Uterus (tissue), 4 donors: Measurements from ENCODE around the gene NDUFB11. TPM values are rescaled to one million over a fixed set of nuclear protein-coding genes. Genes with fewer than 3 reads are reported as not detected.

Source experiments
- DNase-seq, 2 donors: peaks; one replicate each; pipeline ENCODE4 v3.0.0-alpha.2; 2019 to 2020
- H3K27ac ChIP-seq, 2 donors: fragments of 200-600 bp; sonication (generic); 1 replicate in 1 of 2; 2 replicates in 1 of 2; pipeline ENCODE4 v1.5.1; 2016 to 2018
- H3K27me3 ChIP-seq, 2 donors: fragments of 200-600 bp; sonication (generic); one replicate each; pipeline ENCODE4 v1.5.1; 2018 to 2019; ENCODE audit warnings: control low read depth in 1 of 2
- H3K36me3 ChIP-seq, 2 donors: fragments of 200-600 bp; sonication (generic); one replicate each; pipeline ENCODE4 v1.5.1; 2019; ENCODE audit warnings: control low read depth in 1 of 2
- H3K4me1 ChIP-seq, 2 donors: fragments of 200-600 bp; sonication (generic); one replicate each; pipeline ENCODE4 v1.5.1; 2018 to 2019; ENCODE audit warnings: control low read depth in 1 of 2
- H3K4me3 ChIP-seq, 2 donors: fragments of 200-600 bp; sonication (generic); 1 replicate in 1 of 2; 2 replicates in 1 of 2; pipeline ENCODE4 v1.5.1; 2018 to 2019; ENCODE audit warnings: mild to moderate bottlenecking in 1 of 2
- H3K9me3 ChIP-seq, 2 donors: fragments of 200-600 bp; sonication (generic); one replicate each; pipeline ENCODE4 v1.5.1; 2019; ENCODE audit warnings: control low read depth in 1 of 2
- POLR2A ChIP-seq, 2 donors: fragments of 450-650 bp; IDR thresholded peaks; one replicate each; pipeline ENCODE4 v1.6.1; 2016; ENCODE audit warnings: antibody characterized with exemption in 2 of 2, mild to moderate bottlenecking in 1 of 2, moderate library complexity in 1 of 2
- intact Hi-C: fragments of 100-400 bp; cut with DNase I; formaldehyde crosslinking; loops from one replicate; pipeline ENCODE4 v1.15.1; 2023; ENCODE audit warnings: low total_unique reads
- total RNA-seq, 4 donors: library from RNA; depleted of rRNA in 3 of 4; stranded (reverse); fragments of >200 nt in 3 of 4; gene quantifications; one replicate each; pipeline versions ENCODE4 v1.1.0 to v1.2.4, GENCODE V29; 2014 to 2023
- TF ChIP-seq, protein P1 (sequence below), 4 experiments: fragments of 200-600 bp in 2 of 4; fragments of 450-650 bp in 2 of 4; sonication (generic) in 2 of 4; IDR thresholded peaks; one replicate each; pipeline ENCODE4 v1.5.1; 2016 to 2019; ENCODE audit warnings: antibody characterized with exemption in 4 of 4, mild to moderate bottlenecking in 2 of 4, moderate library complexity in 1 of 4
- donor health status: DM: yes; HTN: yes; CAD: no.

Gene NDUFB11
- total RNA-seq, 4 donors from 2014 or later = 28.6 to 42.6 (median 35.5) TPM

DNA sequence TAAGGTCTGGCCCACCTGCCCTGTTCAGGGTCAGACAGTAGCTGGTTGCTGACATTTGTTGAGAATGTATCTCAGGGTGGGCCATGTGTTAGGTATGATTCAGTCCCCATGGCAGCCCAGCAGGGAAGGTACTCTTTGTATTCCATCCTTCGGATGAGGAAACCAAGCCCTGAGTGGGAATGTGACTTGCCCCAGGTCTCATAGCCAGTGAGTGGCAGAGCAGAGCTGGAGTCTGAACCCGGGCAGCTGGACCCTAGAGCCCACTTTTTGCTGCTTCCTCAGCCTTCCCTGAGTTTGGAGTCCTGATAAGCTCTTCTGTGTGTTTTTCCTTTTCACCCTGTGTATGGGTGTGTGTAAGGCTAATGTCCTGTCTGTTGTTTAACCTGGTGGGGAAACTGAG is 27.5 kb upstream of the NDUFB11 start:
- no peaks in the 10 kb centered on the region for H3K27me3 ChIP-seq
- DNase-seq = no peak
- no peaks in the 10 kb centered on the region for H3K36me3 ChIP-seq
- no peak for TF ChIP-seq POLR2A (IDR thresholded peaks at IDR 0.05)
- TF ChIP-seq, protein P1, sequence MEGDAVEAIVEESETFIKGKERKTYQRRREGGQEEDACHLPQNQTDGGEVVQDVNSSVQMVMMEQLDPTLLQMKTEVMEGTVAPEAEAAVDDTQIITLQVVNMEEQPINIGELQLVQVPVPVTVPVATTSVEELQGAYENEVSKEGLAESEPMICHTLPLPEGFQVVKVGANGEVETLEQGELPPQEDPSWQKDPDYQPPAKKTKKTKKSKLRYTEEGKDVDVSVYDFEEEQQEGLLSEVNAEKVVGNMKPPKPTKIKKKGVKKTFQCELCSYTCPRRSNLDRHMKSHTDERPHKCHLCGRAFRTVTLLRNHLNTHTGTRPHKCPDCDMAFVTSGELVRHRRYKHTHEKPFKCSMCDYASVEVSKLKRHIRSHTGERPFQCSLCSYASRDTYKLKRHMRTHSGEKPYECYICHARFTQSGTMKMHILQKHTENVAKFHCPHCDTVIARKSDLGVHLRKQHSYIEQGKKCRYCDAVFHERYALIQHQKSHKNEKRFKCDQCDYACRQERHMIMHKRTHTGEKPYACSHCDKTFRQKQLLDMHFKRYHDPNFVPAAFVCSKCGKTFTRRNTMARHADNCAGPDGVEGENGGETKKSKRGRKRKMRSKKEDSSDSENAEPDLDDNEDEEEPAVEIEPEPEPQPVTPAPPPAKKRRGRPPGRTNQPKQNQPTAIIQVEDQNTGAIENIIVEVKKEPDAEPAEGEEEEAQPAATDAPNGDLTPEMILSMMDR (IDR thresholded peaks at IDR 0.05) = no peak
- no peak overlapping the region for H3K27ac ChIP-seq
- no peaks in the 10 kb centered on the region for H3K4me1 ChIP-seq
- intact Hi-C loops = no loop called here
- H3K9me3 ChIP-seq = no peaks in the 10 kb centered on the region
- no peak overlapping the region for H3K4me3 ChIP-seq

DNA sequence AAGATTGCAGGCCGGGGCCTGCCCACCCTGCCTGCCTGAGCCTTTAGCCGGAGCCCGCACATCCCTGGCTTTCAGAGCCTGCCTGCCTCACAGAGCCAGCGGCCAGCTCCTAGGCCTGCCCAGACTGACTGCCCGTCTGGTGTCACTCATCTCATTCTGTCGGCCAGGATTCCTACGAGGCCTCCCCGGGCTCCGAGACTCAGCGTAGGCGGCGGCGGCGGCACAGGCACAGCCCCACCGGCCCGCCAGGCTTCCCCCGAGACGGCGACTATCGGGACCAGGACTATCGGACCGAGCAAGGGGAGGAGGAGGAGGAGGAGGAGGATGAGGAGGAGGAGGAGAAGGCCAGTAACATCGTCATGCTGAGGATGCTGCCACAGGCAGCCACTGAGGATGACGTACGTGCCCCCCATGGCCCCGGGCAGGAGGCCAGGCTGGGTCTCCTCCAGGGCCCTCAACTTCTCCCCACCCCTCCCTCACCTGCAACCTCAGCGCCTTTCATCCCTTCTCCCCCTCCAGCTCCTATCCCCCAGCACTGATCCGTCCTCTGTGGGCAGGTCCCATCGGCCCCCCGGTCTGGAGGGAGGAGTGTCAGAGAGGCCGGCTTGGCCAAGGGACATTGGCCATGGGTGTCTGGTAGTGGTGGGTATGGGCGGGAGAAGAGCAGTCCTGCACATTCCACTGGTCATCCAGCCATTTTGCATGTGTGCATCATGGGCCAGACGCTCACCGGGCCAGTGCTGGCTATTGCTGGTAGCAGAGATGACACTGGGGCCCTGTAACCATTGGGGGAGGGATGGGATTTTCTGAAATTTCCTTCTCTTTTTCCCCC is 26.6 kb upstream of the NDUFB11 start:
- Histone ChIP-seq H3K4me3 (no peak overlapping the region), H3K9me3 (no peaks in the 10 kb centered on the region), H3K27ac (no peak overlapping the region), H3K27me3 (no peaks in the 10 kb centered on the region), H3K36me3 (no peaks in the 10 kb centered on the region), H3K4me1 (no peaks in the 10 kb centered on the region)
- peak in 1 of 2 donors; percentile 10 for DNase-seq
- intact Hi-C loops = no loop called here
- TF ChIP-seq, protein P1 (IDR thresholded peaks at IDR 0.05) = no peak
- no peak for TF ChIP-seq POLR2A (IDR thresholded peaks at IDR 0.05)

DNA sequence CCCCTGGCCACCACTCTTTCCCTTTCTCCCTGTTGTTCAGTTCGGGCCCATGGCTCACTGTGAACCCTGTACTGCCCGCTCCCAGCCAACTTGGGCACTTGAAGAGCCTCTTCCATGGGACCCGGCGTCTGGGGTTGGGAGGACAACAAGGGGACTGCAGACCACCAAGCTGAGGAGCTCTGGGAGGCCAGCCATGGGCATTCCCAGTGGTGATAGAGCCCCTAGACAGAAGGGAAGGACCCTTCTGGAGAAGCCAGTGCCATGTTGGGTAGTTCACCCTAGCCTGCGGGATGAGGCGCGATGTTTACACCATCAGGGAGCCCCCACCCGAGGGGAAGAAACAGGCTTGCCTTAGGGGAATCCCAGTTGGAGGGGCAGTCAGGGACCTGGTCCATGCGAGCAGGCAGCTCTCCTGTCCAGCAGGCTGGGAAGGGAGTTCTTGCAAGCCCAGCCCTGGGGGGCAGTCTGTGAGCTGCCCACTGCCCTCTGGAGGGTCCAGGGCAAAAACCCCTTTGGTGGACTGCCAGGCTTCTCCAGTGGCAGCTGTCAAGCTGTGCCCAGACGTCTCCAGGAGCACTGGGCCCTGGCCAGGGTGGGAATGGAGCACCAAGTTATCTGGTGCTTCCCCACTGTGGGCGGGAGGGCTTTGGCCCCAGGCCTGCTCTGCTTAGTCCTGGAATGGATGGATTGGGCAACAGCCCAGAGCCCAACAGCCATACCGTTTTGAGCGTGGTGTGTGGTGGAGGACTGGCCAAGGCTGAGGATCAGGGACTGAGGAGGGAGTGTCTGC is 25.4 kb upstream of the NDUFB11 start:
- peak; percentile 11 to 18 for DNase-seq
- H3K27ac ChIP-seq = no peak overlapping the region
- no peaks in the 10 kb centered on the region for H3K9me3 ChIP-seq
- TF ChIP-seq POLR2A (IDR thresholded peaks at IDR 0.05) = no peak
- TF ChIP-seq, protein P1 (IDR thresholded peaks at IDR 0.05) = no peak
- no peak overlapping the region for H3K4me3 ChIP-seq
- H3K4me1 ChIP-seq = no peaks in the 10 kb centered on the region
- H3K27me3 ChIP-seq = no peaks in the 10 kb centered on the region
- intact Hi-C loops = no loop called here
- no peaks in the 10 kb centered on the region for H3K36me3 ChIP-seq

DNA sequence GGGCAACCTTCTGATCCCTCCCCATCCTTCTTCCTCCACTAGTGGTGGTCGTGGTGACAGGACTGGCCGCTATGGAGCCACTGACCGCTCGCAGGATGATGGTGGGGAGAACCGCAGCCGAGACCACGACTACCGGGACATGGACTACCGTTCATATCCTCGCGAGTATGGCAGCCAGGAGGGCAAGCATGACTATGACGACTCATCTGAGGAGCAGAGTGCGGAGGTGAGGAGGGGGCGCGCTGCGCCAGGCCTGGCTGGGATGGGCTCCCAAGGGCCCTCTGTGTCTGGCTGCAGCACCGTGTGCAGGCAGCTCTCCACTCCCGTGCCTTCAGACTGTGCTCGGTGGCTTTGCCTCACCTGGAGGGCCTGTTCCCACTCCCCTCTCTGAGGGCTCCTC is 24.8 kb upstream of the NDUFB11 start:
- Histone ChIP-seq H3K27me3 (no peaks in the 10 kb centered on the region), H3K27ac (no peak overlapping the region), H3K36me3 (no peaks in the 10 kb centered on the region), H3K4me3 (no peak overlapping the region), H3K4me1 (no peaks in the 10 kb centered on the region), H3K9me3 (no peaks in the 10 kb centered on the region)
- DNase-seq = peak in 1 of 2 donors; percentile 9
- intact Hi-C loops = no loop called here
- no peak for TF ChIP-seq POLR2A (IDR thresholded peaks at IDR 0.05)
- TF ChIP-seq, protein P1 (IDR thresholded peaks at IDR 0.05) = no peak
